Muscle of leg (tissue), 11 donors: ENCODE results near the gene ABHD4. TPM values are rescaled to one million over a fixed set of nuclear protein-coding genes. Genes with fewer than 3 reads are reported as not detected.
"Not testable (repeated sequence)": the region's sequence is repeated elsewhere in the genome, so short reads cannot be mapped to it uniquely, and the experiment has no call there.

Source experiments
- DNase-seq: peaks from one replicate; pipeline ENCODE4 v3.0.0; 2013
- H3K27ac ChIP-seq: one replicate; pipeline ENCODE4 v1.5.1; 2013; ENCODE audit warnings: mild to moderate bottlenecking, low read length, control low read depth
- H3K27me3 ChIP-seq: one replicate; pipeline ENCODE4 v1.6.1; 2013; ENCODE audit warnings: low read length; ENCODE audit not compliant: control insufficient read depth, insufficient read depth
- H3K36me3 ChIP-seq: one replicate; pipeline ENCODE4 v1.6.1; 2013; ENCODE audit warnings: low read length; ENCODE audit not compliant: control insufficient read depth, insufficient read depth
- H3K4me1 ChIP-seq: one replicate; pipeline ENCODE4 v1.6.1; 2013; ENCODE audit warnings: low read length; ENCODE audit not compliant: control insufficient read depth, insufficient read depth
- H3K4me3 ChIP-seq: one replicate; pipeline ENCODE4 v1.5.1; 2013; ENCODE audit warnings: low read length, control low read depth
- H3K9me3 ChIP-seq: replicated peaks from 2 replicates; pipeline ENCODE4 v1.6.1; 2013; ENCODE audit warnings: low read depth, low read length; ENCODE audit not compliant: control insufficient read depth
- WGBS: methylation state at CpG from one replicate; pipeline ENCODE4 v1.1.5; 2013; ENCODE audit warnings: missing lambda C conversion rate; ENCODE audit not compliant: insufficient coverage; 5-methylcytosine and 5-hydroxymethylcytosine counted together
- polyA plus RNA-seq, 8 donors: library from polyadenylated mRNA; unstranded; fragments of 120-200 nt; gene quantifications; one replicate each; pipeline versions ENCODE4 v1.2.1 to v1.2.3, GENCODE V29; 2013; ENCODE audit warnings: inconsistent platforms in 1 of 8, low replicate concordance in 1 of 8; ENCODE audit not compliant: insufficient read length in 8 of 8, insufficient read depth in 1 of 8
- total RNA-seq: library from RNA; stranded (reverse); fragments of 120-200 nt; gene quantifications from one replicate; pipeline ENCODE4 v1.2.4, GENCODE V29; 2013

Gene ABHD4
- total and polyA plus RNA-seq, 9 donors = 8.0 to 22.3 (median 13.9) TPM

DNA sequence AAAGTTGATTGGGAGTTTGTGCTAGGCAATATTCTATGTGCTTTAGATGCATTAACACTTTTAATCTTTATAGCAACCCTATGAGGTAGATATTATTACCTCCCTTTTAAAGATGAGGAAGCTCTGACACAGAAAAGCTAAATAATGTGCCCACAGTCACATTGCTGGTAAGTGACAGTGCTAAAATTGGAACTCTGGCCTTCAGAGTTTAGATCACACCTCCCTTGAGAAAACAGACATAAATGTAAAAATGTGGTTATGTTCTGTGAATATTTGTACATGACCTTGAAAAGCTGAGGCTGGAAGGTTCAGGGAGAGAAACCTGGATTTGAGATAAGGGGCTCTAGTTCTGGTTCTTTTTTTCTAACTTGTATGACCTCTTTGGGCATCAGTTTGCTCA lies 1.9 kb downstream of the ABHD4 start:
- Histone ChIP-seq H3K27me3 (peaks cover 4% of the 10 kb centered on the region), H3K4me3 (no peak overlapping the region), H3K36me3 (peaks cover 29% of the 10 kb centered on the region), H3K4me1 (peaks cover 12% of the 10 kb centered on the region), H3K9me3 (no peaks in the 10 kb centered on the region), H3K27ac (no peak overlapping the region)
- no peak for DNase-seq

DNA sequence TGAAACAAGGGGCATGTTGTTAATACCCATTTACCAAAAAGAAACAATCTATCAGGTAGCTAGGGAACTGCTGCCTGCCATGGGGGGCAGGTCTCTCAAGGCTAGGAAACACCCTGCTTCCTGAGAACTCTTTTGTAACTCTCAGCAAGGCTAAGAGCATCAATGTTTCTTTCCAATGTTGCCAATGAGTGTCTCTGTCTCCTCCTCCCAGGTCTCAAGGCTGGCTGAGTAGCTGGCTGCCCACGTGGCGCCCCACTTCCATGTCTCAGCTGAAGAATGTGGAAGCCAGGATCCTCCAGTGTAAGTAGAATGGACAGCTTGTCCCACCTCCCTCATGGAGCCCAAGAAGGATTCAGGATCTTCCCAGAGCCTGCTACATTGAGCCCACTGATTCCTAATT lies 3.4 kb downstream of the ABHD4 start:
- peaks cover 42% of the 10 kb centered on the region for H3K36me3 ChIP-seq
- no peaks in the 10 kb centered on the region for H3K27me3 ChIP-seq
- WGBS = 100% methylated on average over 1 of the region's 2 CpGs
- no peaks in the 10 kb centered on the region for H3K9me3 ChIP-seq
- no peak overlapping the region for H3K4me3 ChIP-seq
- peaks cover 12% of the 10 kb centered on the region for H3K4me1 ChIP-seq
- no peak for DNase-seq
- no peak overlapping the region for H3K27ac ChIP-seq

GRCh38 chr14:22601996-22602395 lies 3.9 kb downstream of the ABHD4 start:
- no peak overlapping the region for H3K27ac ChIP-seq
- H3K4me3 ChIP-seq = no peak overlapping the region
- DNase-seq = no peak
- peaks cover 46% of the 10 kb centered on the region for H3K36me3 ChIP-seq
- no peaks in the 10 kb centered on the region for H3K9me3 ChIP-seq
- WGBS = 86% methylated on average over 5 of the region's 5 CpGs
- peaks cover 12% of the 10 kb centered on the region for H3K4me1 ChIP-seq
- H3K27me3 ChIP-seq = no peaks in the 10 kb centered on the region

DNA sequence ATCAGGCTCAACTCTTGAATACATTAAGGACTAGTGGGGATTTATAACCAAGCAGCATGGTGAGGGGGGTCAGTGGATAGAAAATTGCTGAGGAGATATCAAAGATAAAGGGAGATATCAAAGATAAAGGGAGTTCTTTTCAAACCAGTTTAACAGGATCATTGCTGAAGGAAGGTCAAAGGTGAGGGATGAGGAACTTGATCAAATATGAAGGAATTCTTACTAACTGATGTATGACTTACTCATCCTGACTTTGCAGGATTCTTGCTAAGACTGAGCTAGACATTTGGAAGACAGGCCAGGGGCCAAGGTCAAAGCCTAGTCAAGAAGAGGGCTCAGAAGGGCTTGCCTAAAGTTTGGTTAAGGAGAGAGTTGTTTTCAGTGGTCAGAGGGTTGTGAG lies 4.8 kb downstream of the ABHD4 start:
- Histone ChIP-seq H3K27ac (no peak overlapping the region), H3K9me3 (no peaks in the 10 kb centered on the region), H3K4me3 (no peak overlapping the region), H3K4me1 (peaks cover 16% of the 10 kb centered on the region), H3K36me3 (peaks cover 53% of the 10 kb centered on the region), H3K27me3 (no peaks in the 10 kb centered on the region)
- DNase-seq = no peak

GRCh38 chr14:22606380-22606779 lies 8.3 kb downstream of the ABHD4 start:
- no peak overlapping the region for H3K4me3 ChIP-seq
- peaks cover 79% of the 10 kb centered on the region for H3K36me3 ChIP-seq
- WGBS = no CpG with 5 or more reads among the region's 6 CpGs

GRCh38 chr14:22607291-22607690 lies 9.2 kb downstream of the ABHD4 start:
- Histone ChIP-seq H3K4me3 (no peak overlapping the region), H3K27ac (no peak overlapping the region), H3K27me3 (no peaks in the 10 kb centered on the region), H3K9me3 (no peaks in the 10 kb centered on the region), H3K36me3 (peaks cover 80% of the 10 kb centered on the region), H3K4me1 (peaks cover 6% of the 10 kb centered on the region)
- no peak for DNase-seq
- 78% methylated on average over 1 of the region's 3 CpGs for WGBS

More at GRCh38 chr14:22606380-22606779, 8.3 kb downstream of the ABHD4 start:
- no peak for DNase-seq
- Histone ChIP-seq H3K4me1 (peaks cover 6% of the 10 kb centered on the region), H3K9me3 (no peaks in the 10 kb centered on the region), H3K27ac (no peak overlapping the region), H3K27me3 (no peaks in the 10 kb centered on the region)

DNA sequence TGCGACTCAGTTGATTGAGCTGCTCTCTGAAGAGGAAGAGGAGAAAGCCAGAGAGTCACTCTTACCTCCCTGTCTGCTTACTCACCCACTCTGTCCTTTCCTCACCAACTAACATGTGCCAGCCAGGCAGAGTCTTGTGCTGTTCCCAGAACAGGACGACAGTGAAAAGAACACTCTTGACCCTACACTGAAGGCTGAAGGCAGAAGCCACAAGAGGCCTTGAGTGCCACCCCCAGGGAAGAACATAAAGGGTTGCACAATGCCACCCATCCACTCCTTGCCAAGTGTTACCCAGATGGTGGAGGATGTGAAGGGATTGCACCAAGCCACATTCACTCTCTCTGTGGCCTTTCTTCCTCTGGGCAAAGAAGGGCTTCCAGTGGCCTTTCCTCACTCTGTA lies 12.8 kb downstream of the ABHD4 start:
- H3K4me3 ChIP-seq = no peak overlapping the region
- H3K9me3 ChIP-seq = peaks cover 2% of the 10 kb centered on the region
- no CpG with 5 or more reads among the region's 2 CpGs for WGBS
- peaks cover 58% of the 10 kb centered on the region for H3K36me3 ChIP-seq
- no peak for DNase-seq
- no peak overlapping the region for H3K27ac ChIP-seq
- peaks cover 18% of the 10 kb centered on the region for H3K4me1 ChIP-seq
- no peaks in the 10 kb centered on the region for H3K27me3 ChIP-seq

GRCh38 chr14:22613106-22613695 lies 15.1 kb downstream of the ABHD4 start:
- WGBS = 62% methylated on average over 2 of the region's 2 CpGs
- Histone ChIP-seq H3K4me3 (no peak overlapping the region), H3K4me1 (peaks cover 11% of the 10 kb centered on the region), H3K36me3 (peaks cover 40% of the 10 kb centered on the region), H3K27ac (no peak overlapping the region), H3K27me3 (no peaks in the 10 kb centered on the region), H3K9me3 (peaks cover 2% of the 10 kb centered on the region)
- no peak for DNase-seq

DNA sequence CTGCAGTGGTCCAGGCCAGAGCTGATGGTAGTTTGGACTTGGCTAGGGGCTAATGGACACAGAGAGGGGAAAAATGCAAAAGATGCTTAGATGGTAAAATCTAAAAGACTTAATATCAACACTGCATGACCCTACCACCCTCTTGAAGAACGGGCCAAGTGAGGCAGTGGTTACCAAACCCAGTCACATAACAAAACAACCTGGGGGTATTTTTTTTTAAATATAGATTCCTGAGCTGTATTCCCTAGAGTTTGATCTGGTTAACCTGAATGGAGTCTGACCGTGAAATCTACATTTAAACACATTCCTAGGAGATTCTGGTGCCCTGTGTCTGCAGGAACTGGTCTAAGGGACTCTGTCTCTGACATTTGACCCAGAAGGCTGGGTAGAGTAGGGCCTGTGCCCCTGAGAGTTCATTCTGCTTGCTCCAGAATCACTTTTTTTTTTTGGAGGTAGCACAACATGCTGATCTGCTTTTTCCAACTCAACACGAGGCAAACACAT lies 15.7 kb downstream of the ABHD4 start:
- Histone ChIP-seq H3K9me3 (peaks cover 2% of the 10 kb centered on the region), H3K4me3 (no peak overlapping the region), H3K27me3 (no peaks in the 10 kb centered on the region), H3K36me3 (peaks cover 36% of the 10 kb centered on the region), H3K4me1 (peaks cover 11% of the 10 kb centered on the region), H3K27ac (no peak overlapping the region)
- DNase-seq = no peak
- WGBS = 11% methylated on average over 1 of the region's 3 CpGs

DNA sequence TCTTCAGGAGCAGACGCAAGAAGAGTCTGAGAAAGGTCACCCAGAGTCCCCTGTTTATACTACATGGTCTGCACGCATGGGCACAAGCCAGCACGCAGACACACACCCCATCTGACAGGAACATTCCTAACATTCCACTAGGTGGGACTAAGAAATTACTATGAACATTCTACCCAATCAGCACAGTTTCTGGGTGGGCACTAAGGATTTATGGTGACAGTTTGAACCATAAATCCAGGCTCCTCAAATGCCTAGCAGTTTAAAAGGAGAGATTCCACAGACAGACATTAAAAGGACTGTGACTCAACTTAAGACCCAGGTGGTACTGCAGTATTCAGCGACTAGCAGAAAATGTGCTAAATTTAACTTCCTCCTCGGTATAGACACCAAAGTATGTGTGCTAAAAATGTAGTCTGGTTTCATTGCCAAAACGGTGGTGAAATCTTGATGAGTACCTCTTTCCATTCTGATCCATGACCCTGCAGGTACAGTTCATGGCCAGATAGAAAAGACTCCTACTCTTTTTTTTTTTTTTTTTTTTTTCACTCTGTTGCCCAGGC lies 16.2 kb downstream of the ABHD4 start:
- Histone ChIP-seq H3K27ac (no peak overlapping the region), H3K4me3 (no peak overlapping the region), H3K4me1 (peaks cover 11% of the 10 kb centered on the region), H3K36me3 (peaks cover 33% of the 10 kb centered on the region), H3K27me3 (no peaks in the 10 kb centered on the region), H3K9me3 (peaks cover 2% of the 10 kb centered on the region)
- WGBS = 20% methylated on average over 1 of the region's 6 CpGs
- DNase-seq = peak; percentile 58

GRCh38 chr14:22615765-22616164 lies 17.7 kb downstream of the ABHD4 start:
- H3K4me1 ChIP-seq = peaks cover 11% of the 10 kb centered on the region
- not testable (repeated sequence) for H3K27me3 ChIP-seq, DNase-seq, H3K4me3 ChIP-seq, H3K27ac ChIP-seq, H3K9me3 ChIP-seq
- no CpG with 5 or more reads among the region's 2 CpGs for WGBS
- peaks cover 21% of the 10 kb centered on the region for H3K36me3 ChIP-seq
